Body of pancreas (tissue), 4 donors: Measurements from ENCODE around the gene IKBKE.

Experiments used
- CTCF ChIP-seq, 7 experiments: fragments of 450-650 bp in 4 of 7; fragments of 200-600 bp in 3 of 7; sonication (generic) in 3 of 7; IDR thresholded peaks; one replicate each; pipeline ENCODE4 v1.5.1; 2016 to 2019; ENCODE audit warnings: antibody characterized with exemption in 7 of 7
- POLR2A ChIP-seq, 3 donors: fragments of 450-650 bp; IDR thresholded peaks; one replicate each; pipeline ENCODE4 v1.6.1; 2016; ENCODE audit warnings: antibody characterized with exemption in 3 of 3, mild to moderate bottlenecking in 2 of 3

GRCh38 chr1:206495493-206496046 lies 25.3 kb downstream of the IKBKE start:
- TF ChIP-seq CTCF (IDR thresholded peaks at IDR 0.05) (no peak), POLR2A (IDR thresholded peaks at IDR 0.05) (no peak)
